K562 (cell line): ENCODE measurements around the gene AHCYL1. TPM values are rescaled to one million over a fixed set of nuclear protein-coding genes. Genes with fewer than 3 reads are reported as not detected.

Experiments
- ATAC-seq: fragments of 200-7000 bp; cut with Tn5 transposase; 3 replicates; pipeline ENCODE4 v1.9.1; 2020; ENCODE audit warnings: moderate library complexity
- BruUV-seq: library from RNA; stranded (reverse); fragments of 400-500 nt; replicated peaks from 2 replicates; lab custom pipeline; 2021; lab: Mats Ljungman, UMichigan
- CTCF ChIA-PET: fragments of 300-600 bp; formaldehyde crosslinking; extraction: SDS; loops from one replicate; lab custom pipeline; 2021; ENCODE audit warnings: low intra/inter-chr PET ratio; lab: Yijun Ruan, JAX
- POLR2A ChIA-PET: fragments of 300-600, 350-650 bp; sonication (Branson Sonifier 250); formaldehyde crosslinking; extraction: SDS; loops from one replicate; lab custom pipeline; 2021; ENCODE audit warnings: antibody characterized with exemption, inconsistent platforms; lab: Yijun Ruan, JAX
- DNase-seq, 4 experiments: peaks; one replicate each; pipeline versions ENCODE4 v3.0.0 to v3.0.0-alpha.2; 2011 to 2018; ENCODE audit warnings: low spot score in 3 of 4, mixed read lengths in 3 of 4; ENCODE audit errors: extremely low read depth in 1 of 4
- FAIRE-seq: peaks from 2 replicates; lab custom pipeline; 2011; peaks lifted over from hg19 to GRCh38; lab: Jason Lieb, UNC
- H2AFZ ChIP-seq: 2 replicates; pipeline ENCODE4 v1.6.0; 2011; ENCODE audit warnings: low read depth, low read length, control low read depth, inconsistent platforms
- H3K27ac ChIP-seq: fragments of 200-600 bp; 3 replicates; pipeline ENCODE4 v1.8.0; 2011; ENCODE audit warnings: low read depth, mild to moderate bottlenecking, control low read depth, inconsistent platforms, low read length, moderate library complexity, mixed read lengths; ENCODE audit errors: extremely low read depth
- H3K27me3 ChIP-seq, 2 experiments: fragments of 300-600 bp in 1 of 2; 2 replicates in 1 of 2; 3 replicates in 1 of 2; pipeline versions ENCODE4 v1.6.0 to v1.8.0; 2011; ENCODE audit warnings: inconsistent platforms in 2 of 2, low read length in 2 of 2, mild to moderate bottlenecking in 1 of 2, mixed read lengths in 1 of 2, moderate library complexity in 1 of 2; ENCODE audit not compliant: control insufficient read depth in 2 of 2, insufficient read depth in 2 of 2
- H3K36me3 ChIP-seq: fragments of 300-600 bp; 3 replicates; pipeline ENCODE4 v1.8.0; 2011; ENCODE audit warnings: mild to moderate bottlenecking, low read length, inconsistent platforms; ENCODE audit not compliant: control insufficient read depth, insufficient read depth
- H3K4me1 ChIP-seq, 2 experiments: fragments of 200-600 bp in 1 of 2; replicated peaks in 1 of 2; 2 replicates in 1 of 2; 3 replicates in 1 of 2; pipeline versions ENCODE4 v1.5.1 to v1.8.0; 2011; ENCODE audit warnings: inconsistent platforms in 2 of 2, low read length in 2 of 2, mild to moderate bottlenecking in 1 of 2, mixed read lengths in 1 of 2, moderate library complexity in 1 of 2; ENCODE audit not compliant: control insufficient read depth in 2 of 2, insufficient read depth in 2 of 2
- H3K4me2 ChIP-seq: 2 replicates; pipeline ENCODE4 v1.6.1; 2011; ENCODE audit warnings: low read length, control low read depth, inconsistent platforms, mixed read lengths; ENCODE audit not compliant: insufficient read depth
- H3K4me3 ChIP-seq: fragments of 200-600 bp; sonication (generic), shearing (Covaris generic); 2 replicates; pipeline ENCODE4 v1.5.1; 2016; ENCODE audit warnings: control low read depth, inconsistent platforms
- H3K79me2 ChIP-seq: fragments of 200-600 bp; 3 replicates; pipeline ENCODE4 v1.8.0; 2011; ENCODE audit warnings: low read length, inconsistent platforms; ENCODE audit not compliant: control insufficient read depth, insufficient read depth
- H3K9ac ChIP-seq, 2 experiments: 2 replicates each; pipeline versions ENCODE4 v1.6.0 to v1.6.1; 2011; ENCODE audit warnings: low read depth in 2 of 2, low read length in 2 of 2, control low read depth in 1 of 2, inconsistent platforms in 1 of 2, mild to moderate bottlenecking in 1 of 2, mixed read lengths in 1 of 2; ENCODE audit not compliant: insufficient read depth in 1 of 2
- H3K9me1 ChIP-seq: one replicate; pipeline ENCODE4 v1.6.0; 2011; ENCODE audit warnings: inconsistent platforms, mild to moderate bottlenecking, low read length, moderate library complexity; ENCODE audit not compliant: control insufficient read depth, insufficient read depth
- H3K9me3 ChIP-seq: replicated peaks from 2 replicates; pipeline ENCODE4 v1.5.1; 2011; ENCODE audit warnings: low read depth, low read length, inconsistent platforms; ENCODE audit not compliant: control insufficient read depth, insufficient read depth
- H4K20me1 ChIP-seq: replicated peaks from 2 replicates; pipeline ENCODE4 v1.6.1; 2011; ENCODE audit warnings: low read length, inconsistent platforms, mixed read lengths; ENCODE audit not compliant: control insufficient read depth, insufficient read depth
- ARID4B ChIP-seq: sonication (generic); formaldehyde crosslinking; IDR thresholded peaks from 2 replicates; pipeline ENCODE4 v1.8.0; 2022; ENCODE audit warnings: mild to moderate bottlenecking, missing genetic modification reagents
- CTCF ChIP-seq, 3 experiments: IDR thresholded peaks in 2 of 3; conservative IDR thresholded peaks in 1 of 3; 2 replicates each; pipeline ENCODE4 v1.5.1; 2011 to 2012; ENCODE audit warnings: low read length in 3 of 3, mild to moderate bottlenecking in 3 of 3, control low read depth in 2 of 3, improper control_type of control experiment in 1 of 3, inconsistent platforms in 1 of 3, low read depth in 1 of 3, mixed read lengths in 1 of 3, moderate library complexity in 1 of 3; ENCODE audit not compliant: insufficient read depth in 2 of 3
- FOXJ3 ChIP-seq: sonication (generic); formaldehyde crosslinking; IDR thresholded peaks from 2 replicates; pipeline ENCODE4 v1.4.0; 2020; ENCODE audit warnings: mild to moderate bottlenecking, missing genetic modification reagents
- MEIS2 ChIP-seq: fragments of 450-650 bp; IDR thresholded peaks from 2 replicates; pipeline ENCODE4 v1.6.1; 2014; ENCODE audit warnings: mild to moderate bottlenecking; ENCODE audit not compliant: partially characterized antibody
- PKNOX1 ChIP-seq: fragments of 450-650 bp; IDR thresholded peaks from 2 replicates; pipeline ENCODE4 v1.6.1; 2016
- XRCC3 ChIP-seq: fragments of 450-650 bp; IDR thresholded peaks from 2 replicates; pipeline ENCODE4 v1.6.1; 2017; ENCODE audit warnings: mild to moderate bottlenecking, moderate library complexity
- ZNF57 ChIP-seq: fragments of 450-650 bp; formaldehyde crosslinking; IDR thresholded peaks from 2 replicates; pipeline ENCODE4 v1.4.0; 2020; ENCODE audit warnings: mild to moderate bottlenecking, moderate library complexity
- WGBS: fragments of 100-300 bp; shearing (Covaris generic); methylation state at CpG from one replicate; pipeline ENCODE4 v1.1.6; 2016; ENCODE audit warnings: low coverage, mixed read lengths; ENCODE audit not compliant: insufficient coverage; ENCODE audit errors: missing lambda C conversion rate; 5-methylcytosine and 5-hydroxymethylcytosine counted together
- in situ Hi-C: fragments of 300-500 bp; cut with MboI; formaldehyde crosslinking; loops from 4 replicates; pipeline ENCODE4 v1.15.0; 2018; ENCODE audit warnings: inconsistent platforms, mixed read lengths
- intact Hi-C: fragments of 100-400 bp; cut with micrococcal nuclease; formaldehyde crosslinking; loops from 2 replicates; pipeline ENCODE4 v1.14.2; 2022
- polyA plus RNA-seq, 8 experiments: library from polyadenylated mRNA; depleted of rRNA in 4 of 8; stranded (reverse) in 5 of 8; unstranded in 3 of 8; fragments of >200 nt; fragmentation: Nextera tagmentation in 2 of 8; fragmentation: Illumina TruSeq in 1 of 8; extraction: Ambion mirVana in 2 of 8; extraction: Trizol in 1 of 8; gene quantifications; 2 replicates each; pipeline versions ENCODE4 v1.2.1 to v1.2.3, GENCODE V29; 2011 to 2014; ENCODE audit warnings: inconsistent platforms in 1 of 8, missing spikeins in 1 of 8
- total RNA-seq, 7 experiments: library from RNA; depleted of rRNA in 6 of 7; stranded (reverse); fragments of >200 nt in 6 of 7; fragmentation: Illumina TruSeq in 2 of 7; extraction: Trizol in 2 of 7; gene quantifications; 2 replicates each; pipeline versions ENCODE4 v1.2.1 to v1.2.3, GENCODE V29; 2011 to 2021; ENCODE audit warnings: low replicate concordance in 1 of 7

AHCYL1 gene
- total and polyA plus RNA-seq, 9 of the 15 experiments (the other 6 are each of a cell fraction or from before 2014, with no cell fraction given) = 27.3 to 118 (median 44.5) TPM

GRCh38 chr1:110011527-110012041 is 27.0 kb downstream of the AHCYL1 start:
- no TSS peak for BruUV-seq
- Histone ChIP-seq H3K4me2 (no peak overlapping the region), H3K4me1 (no peaks in the 10 kb centered on the region), H3K27me3 (no peaks in the 10 kb centered on the region), H2AFZ (no peak overlapping the region), H3K27ac (no peak overlapping the region), H4K20me1 (no peaks in the 10 kb centered on the region), H3K79me2 (peaks cover 10% of the 10 kb centered on the region; the same call in 2 of the 3 replicates), H3K9me1 (no peaks in the 10 kb centered on the region), H3K4me3 (no peak overlapping the region), H3K9ac (no peak overlapping the region), H3K9me3 (no peaks in the 10 kb centered on the region), H3K36me3 (peaks cover 78% of the 10 kb centered on the region)
- FAIRE-seq = peak; percentile 67
- in situ Hi-C loops = loop anchor here (10.0 kb wide), 1 partner anchor 367 kb away; no protein-coding TSS in a partner anchor
- 59% methylated on average over 2 of the region's 2 CpGs for WGBS
- ATAC-seq = peak; percentile 97
- peak; percentile 56 to 70 (median 62) for DNase-seq
- CTCF ChIA-PET = interaction anchor here (0.6 to 2.1 kb wide), 3 partner anchors 233 to 564 kb away, joined by 3 to 27 read pairs (median 3); no protein-coding TSS in a partner anchor
- POLR2A ChIA-PET = interaction anchor here (0.6 to 2.2 kb wide), 6 partner anchors 9 to 394 kb away, joined by 3 to 7 read pairs (median 4); partner anchors contain the start of gene AHCYL1
- intact Hi-C loops = loop anchor here (1.0 kb wide), 2 partner anchors 27 to 235 kb away; partner anchors contain the start of gene AHCYL1
- TF ChIP-seq ZNF57 (CRISPR knock-in tag) (no peak), FOXJ3 (CRISPR knock-in tag) (no peak), CTCF (IDR thresholded peaks at IDR 0.05 in 2 of 3, conservative IDR thresholded peaks at IDR 0.05 in 1 of 3; ENCODE audit: insufficient read depth in 2 of 3, low read depth in 1 of 3, low read length in 3 of 3) (peak; percentile 65 to 79 (median 68)), PKNOX1 (peak; percentile 82), ARID4B (CRISPR knock-in tag) (no peak), MEIS2 (peak; percentile 6), XRCC3 (no peak)
